GM23248 (cell line): ENCODE data around the gene MAPK8IP1. TPM values are rescaled to one million over a fixed set of nuclear protein-coding genes. Genes with fewer than 3 reads are reported as not detected.

Experiments
- DNase-seq: peaks from one replicate; pipeline ENCODE4 v3.0.0-alpha.2; 2015
- H2AFZ ChIP-seq: fragments of 200-600 bp; sonication (generic); 2 replicates; pipeline ENCODE4 v1.6.1; 2016; ENCODE audit warnings: antibody characterized with exemption
- H3F3A ChIP-seq: fragments of 200-600 bp; sonication (generic); 2 replicates; pipeline ENCODE4 v1.6.1; 2016; ENCODE audit warnings: mild to moderate bottlenecking, antibody characterized with exemption, mixed run types; ENCODE audit not compliant: insufficient read depth
- H3K27ac ChIP-seq: fragments of 200-600 bp; sonication (generic); 2 replicates; pipeline ENCODE4 v1.5.1; 2016; ENCODE audit warnings: mild to moderate bottlenecking
- H3K27me3 ChIP-seq: fragments of 200-600 bp; sonication (generic); replicated peaks from 2 replicates; pipeline ENCODE4 v1.6.1; 2016; ENCODE audit warnings: mild to moderate bottlenecking; ENCODE audit not compliant: insufficient read depth
- H3K36me3 ChIP-seq: fragments of 200-600 bp; sonication (generic); 2 replicates; pipeline ENCODE4 v1.6.1; 2016; ENCODE audit warnings: low read depth, mild to moderate bottlenecking
- H3K4me1 ChIP-seq: fragments of 200-600 bp; sonication (generic); 2 replicates; pipeline ENCODE4 v1.6.1; 2016; ENCODE audit warnings: mild to moderate bottlenecking; ENCODE audit not compliant: insufficient read depth
- H3K4me2 ChIP-seq: fragments of 200-600 bp; sonication (generic); one replicate; pipeline ENCODE4 v1.6.1; 2016; ENCODE audit warnings: mild to moderate bottlenecking; ENCODE audit not compliant: unreplicated experiment
- H3K4me3 ChIP-seq: fragments of 200-600 bp; sonication (generic); 2 replicates; pipeline ENCODE4 v1.5.1; 2016; ENCODE audit warnings: mild to moderate bottlenecking
- H3K79me2 ChIP-seq: fragments of 200-600 bp; sonication (generic); 2 replicates; pipeline ENCODE4 v1.6.1; 2016; ENCODE audit warnings: mild to moderate bottlenecking; ENCODE audit not compliant: insufficient read depth
- H3K9ac ChIP-seq: fragments of 200-600 bp; sonication (generic); 2 replicates; pipeline ENCODE4 v1.6.1; 2016; ENCODE audit warnings: mild to moderate bottlenecking
- H3K9me2 ChIP-seq: fragments of 200-600 bp; sonication (generic); 2 replicates; pipeline ENCODE4 v1.6.1; 2016; ENCODE audit warnings: mixed run types, mild to moderate bottlenecking, moderate library complexity; ENCODE audit not compliant: insufficient read depth
- H3K9me3 ChIP-seq: fragments of 200-600 bp; sonication (generic); one replicate; pipeline ENCODE4 v1.6.1; 2017; ENCODE audit warnings: low read depth
- H4K20me1 ChIP-seq: fragments of 200-600 bp; sonication (generic); 2 replicates; pipeline ENCODE4 v1.6.0; 2016; ENCODE audit not compliant: insufficient read depth
- EZH2 ChIP-seq: fragments of 200-600 bp; sonication (generic); IDR thresholded peaks from 2 replicates; pipeline ENCODE4 v1.6.1; 2018; ENCODE audit warnings: antibody characterized with exemption, mild to moderate bottlenecking; ENCODE audit not compliant: insufficient read depth, poor library complexity, severe bottlenecking
- EZH2phosphoT487 ChIP-seq: fragments of 200-600 bp; sonication (generic); IDR thresholded peaks from 2 replicates; pipeline ENCODE4 v1.6.1; 2018; ENCODE audit warnings: antibody characterized with exemption, moderate library complexity, mild to moderate bottlenecking, low read depth; ENCODE audit not compliant: insufficient read depth
- WGBS, 2 experiments: methylation state at CpG; one replicate each; pipeline ENCODE4 v1.1.6; 2015 to 2017; ENCODE audit warnings: low lambda C conversion rate in 2 of 2, low coverage in 1 of 2; ENCODE audit errors: missing lambda C conversion rate in 2 of 2; 5-methylcytosine and 5-hydroxymethylcytosine counted together
- in situ Hi-C: fragments of 300-500 bp; cut with MboI; formaldehyde crosslinking; loops from 2 replicates; pipeline ENCODE4 v1.15.0; 2020
- polyA plus RNA-seq: library from polyadenylated mRNA; unstranded; fragments of >200 nt; fragmentation: Nextera tagmentation; extraction: Ambion mirVana; gene quantifications from 2 replicates; pipeline ENCODE4 v1.2.1, GENCODE V29; 2016
- total RNA-seq: library from RNA; depleted of rRNA; stranded (reverse); fragments of >200 nt; shearing (Covaris generic); gene quantifications from 2 replicates; pipeline ENCODE4 v1.2.3, GENCODE V29; 2014

MAPK8IP1 gene
- total and polyA plus RNA-seq, 2 experiments from 2014 or later, result 1.8 to 9.5 TPM

DNA sequence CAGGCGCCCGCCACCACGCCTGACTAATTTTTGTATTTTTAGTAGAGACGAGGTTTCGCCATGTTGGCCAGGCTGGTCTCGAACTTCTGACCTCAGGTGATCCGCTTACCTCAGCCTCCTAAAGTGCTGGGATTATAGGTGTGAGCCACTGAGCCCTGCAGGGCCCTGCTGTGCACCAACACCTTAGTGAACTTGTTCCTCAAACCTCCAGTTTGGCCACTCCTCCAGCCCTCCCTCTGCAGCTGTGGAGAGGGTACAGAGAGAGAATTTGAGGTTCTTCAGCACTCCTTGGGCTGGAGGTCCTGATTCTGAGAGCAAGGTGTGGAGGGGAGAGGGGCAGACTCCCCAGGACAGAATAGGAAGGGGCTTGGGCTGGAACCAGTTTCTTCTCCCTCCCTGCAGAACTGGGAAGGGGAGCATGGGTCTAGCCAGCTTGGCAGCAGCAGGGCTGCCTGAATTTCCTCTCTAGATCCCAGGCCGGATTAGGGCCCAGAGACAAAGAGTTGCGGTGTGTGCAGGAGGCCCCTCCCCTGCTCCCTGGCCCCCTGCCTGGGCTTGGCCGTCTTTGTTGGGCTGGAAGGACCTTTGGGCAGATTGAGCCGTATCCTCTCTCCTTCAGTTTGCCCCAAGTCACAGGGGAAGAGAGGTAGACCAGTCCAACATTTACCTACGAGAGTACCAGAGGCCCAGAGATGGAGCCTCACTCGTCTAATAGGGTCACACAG, 34.5 kb downstream of the MAPK8IP1 start:
- no peak overlapping the region for H3K4me2 ChIP-seq
- H3K27me3 ChIP-seq, result peaks cover 12% of the 10 kb centered on the region
- H4K20me1 ChIP-seq, result no peaks in the 10 kb centered on the region
- H3K9me3 ChIP-seq, result no peaks in the 10 kb centered on the region
- no peak for TF ChIP-seq EZH2
- H3K4me3 ChIP-seq, result no peak overlapping the region
- peaks cover 22% of the 10 kb centered on the region for H3K79me2 ChIP-seq
- no peak overlapping the region for H3K27ac ChIP-seq
- no peak overlapping the region for H2AFZ ChIP-seq
- H3K36me3 ChIP-seq, result no peaks in the 10 kb centered on the region
- H3K9me2 ChIP-seq, result no peaks in the 10 kb centered on the region
- H3F3A ChIP-seq, result no peaks in the 10 kb centered on the region
- H3K9ac ChIP-seq, result no peak overlapping the region
- WGBS, 2 experiments, result 66 to 70% methylated on average over 13 of the region's 13 CpGs
- DNase-seq, result no peak
- in situ Hi-C loops, result no loop called here
- peaks cover 7% of the 10 kb centered on the region for H3K4me1 ChIP-seq

DNA sequence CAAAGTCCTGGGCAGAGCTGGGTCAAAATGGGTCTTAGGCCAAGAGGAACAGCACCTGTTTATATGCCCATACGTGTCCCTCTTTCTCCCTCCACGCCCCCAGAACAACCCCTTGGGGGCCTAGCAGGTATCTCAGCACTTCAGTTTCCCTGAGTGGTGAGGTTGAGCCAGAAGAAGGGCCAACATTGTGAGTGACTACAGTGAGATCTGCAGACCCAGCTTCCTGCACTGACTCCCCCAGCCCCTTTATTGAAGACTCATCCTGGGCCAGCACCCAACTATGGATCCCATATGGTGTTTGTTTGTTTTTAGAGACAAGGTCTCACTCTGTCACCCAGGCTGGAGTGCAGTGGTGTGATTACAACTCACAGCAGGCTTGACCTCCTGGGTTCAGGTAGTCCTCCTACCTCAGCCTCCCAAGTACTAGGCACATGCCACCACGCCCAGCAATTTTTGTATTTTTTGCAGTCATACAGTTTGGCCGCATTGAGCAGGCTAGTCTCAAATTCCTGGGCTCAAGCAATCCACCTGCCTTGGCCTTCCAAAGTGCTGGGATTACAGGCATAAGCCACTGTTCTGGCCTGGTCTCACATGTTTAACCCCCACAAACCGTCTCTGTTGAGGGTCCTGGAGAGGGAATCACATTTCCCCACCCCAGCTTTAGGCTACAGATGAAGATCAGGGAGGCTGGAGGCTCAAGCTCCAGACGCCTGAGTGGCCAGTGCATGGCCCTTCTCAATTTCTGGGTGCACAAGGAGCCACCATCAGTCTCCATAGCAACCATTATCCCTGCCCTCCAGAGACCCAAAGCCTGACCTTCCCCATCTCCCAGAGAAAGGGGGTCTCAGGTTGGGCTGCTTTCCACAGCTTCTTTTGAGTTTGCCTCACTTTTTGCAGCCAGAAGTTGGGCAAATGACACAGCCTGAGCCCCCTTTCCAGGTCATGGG, 35.4 kb downstream of the MAPK8IP1 start:
- in situ Hi-C loops, result no loop called here

DNA sequence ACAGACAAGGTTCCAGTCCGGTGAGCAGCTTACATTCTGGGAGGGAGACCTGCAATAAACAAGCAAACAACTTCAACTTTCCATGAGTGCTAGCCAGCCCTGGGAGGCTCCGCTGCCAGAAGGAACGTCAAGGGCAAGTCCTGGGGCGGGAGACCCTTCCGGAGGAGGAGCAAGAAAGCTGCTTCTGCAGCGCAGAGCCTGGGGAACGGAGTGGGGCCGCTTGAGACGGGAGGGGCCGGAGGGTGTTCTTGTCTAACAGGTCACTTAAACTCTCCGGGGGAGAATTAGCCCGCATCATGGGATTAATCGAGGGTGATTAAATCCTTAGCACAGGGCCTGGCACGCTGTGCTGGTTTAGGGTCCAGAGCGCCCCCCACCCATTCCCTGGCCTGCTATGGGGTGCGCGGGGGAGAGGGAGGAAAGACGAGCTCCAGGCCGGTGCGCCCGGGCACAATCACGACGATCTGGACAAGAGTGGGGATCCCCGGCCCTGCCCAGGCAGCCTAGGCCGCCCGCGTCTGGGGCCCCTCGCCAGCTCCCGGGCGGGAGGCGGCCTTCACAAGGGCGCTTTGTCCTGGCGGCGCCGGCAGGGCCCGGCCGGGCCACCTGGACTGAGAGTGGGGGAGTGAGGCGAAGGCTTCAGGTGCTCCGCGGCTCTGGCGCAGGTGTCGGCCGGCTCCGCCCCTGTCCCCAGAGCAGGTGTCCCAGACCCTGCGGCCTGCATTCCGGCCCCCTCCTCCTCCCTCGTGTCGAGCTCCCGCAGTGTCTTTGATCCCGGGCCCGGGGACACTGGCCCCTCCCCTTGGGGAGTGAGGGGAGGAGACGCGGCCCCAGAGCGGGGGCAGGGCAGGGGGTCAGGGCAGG, 36.3 kb downstream of the MAPK8IP1 start:
- no peak for DNase-seq
- in situ Hi-C loops, result no loop called here
- Histone ChIP-seq H3K4me1 (peaks cover 2% of the 10 kb centered on the region), H3F3A (no peaks in the 10 kb centered on the region), H4K20me1 (no peaks in the 10 kb centered on the region), H3K79me2 (peaks cover 9% of the 10 kb centered on the region), H3K27ac (no peak overlapping the region), H3K27me3 (peaks cover 12% of the 10 kb centered on the region), H3K9me2 (no peaks in the 10 kb centered on the region), H3K4me3 (no peak overlapping the region), H3K36me3 (no peaks in the 10 kb centered on the region), H3K4me2 (no peak overlapping the region), H2AFZ (no peak overlapping the region), H3K9me3 (no peaks in the 10 kb centered on the region), H3K9ac (no peak overlapping the region)
- TF ChIP-seq EZH2phosphoT487 (no peak), EZH2 (no peak)
- 42 to 52% methylated on average over 36 of the region's 54 CpGs for WGBS, 2 experiments

More for the DNA sequence above, 35.4 kb downstream of the MAPK8IP1 start:
- Histone ChIP-seq H3K36me3 (no peaks in the 10 kb centered on the region), H2AFZ (no peak overlapping the region), H3K27ac (no peak overlapping the region), H3K4me2 (no peak overlapping the region), H3K27me3 (peaks cover 12% of the 10 kb centered on the region), H4K20me1 (no peaks in the 10 kb centered on the region), H3K79me2 (peaks cover 19% of the 10 kb centered on the region), H3K4me3 (no peak overlapping the region), H3K4me1 (peaks cover 7% of the 10 kb centered on the region), H3K9ac (no peak overlapping the region), H3F3A (no peaks in the 10 kb centered on the region), H3K9me2 (no peaks in the 10 kb centered on the region), H3K9me3 (no peaks in the 10 kb centered on the region)
- no peak for DNase-seq
- 78 to 84% methylated on average over 6 of the region's 6 CpGs for WGBS, 2 experiments
- TF ChIP-seq EZH2phosphoT487, result no peak
- no peak for TF ChIP-seq EZH2
